Mesenchymal stem cell (in vitro differentiated cells and primary cell): ENCODE measurements around the gene SRPK2.
"Not testable (repeated sequence)": the region's sequence is repeated elsewhere in the genome, so short reads cannot be mapped to it uniquely, and the experiment has no call there.

ENCODE experiments used
- DNase-seq: peaks from one replicate; pipeline ENCODE4 v3.0.0-alpha.2; 2013
- H2AFZ ChIP-seq: one replicate; pipeline ENCODE4 v1.6.1; 2013; ENCODE audit warnings: low read depth, mild to moderate bottlenecking, control low read depth, inconsistent platforms, low read length, moderate library complexity
- H2AK5ac ChIP-seq: 2 replicates; pipeline ENCODE4 v1.6.1; 2013; ENCODE audit warnings: low read length, moderate library complexity, mild to moderate bottlenecking, inconsistent platforms; ENCODE audit not compliant: severe bottlenecking
- H2BK120ac ChIP-seq: one replicate; pipeline ENCODE4 v1.6.1; 2013; ENCODE audit warnings: low read depth, mild to moderate bottlenecking, inconsistent platforms, low read length, moderate library complexity
- H2BK12ac ChIP-seq, 2 experiments: one replicate each; pipeline ENCODE4 v1.6.1; 2013; ENCODE audit warnings: inconsistent platforms in 2 of 2, low read length in 2 of 2, mild to moderate bottlenecking in 2 of 2, moderate library complexity in 2 of 2, control low read depth in 1 of 2
- H2BK15ac ChIP-seq: one replicate; pipeline ENCODE4 v1.6.1; 2013; ENCODE audit warnings: mild to moderate bottlenecking, low read depth, inconsistent platforms; ENCODE audit not compliant: poor library complexity, severe bottlenecking
- H2BK5ac ChIP-seq: 2 replicates; pipeline ENCODE4 v1.6.1; 2013; ENCODE audit warnings: low read depth, mild to moderate bottlenecking, low read length, control low read depth, inconsistent platforms; ENCODE audit not compliant: poor library complexity, severe bottlenecking
- H3K14ac ChIP-seq, 2 experiments: one replicate each; pipeline ENCODE4 v1.6.1; 2013; ENCODE audit warnings: inconsistent platforms in 2 of 2, low read length in 2 of 2, control low read depth in 1 of 2, mild to moderate bottlenecking in 1 of 2, moderate library complexity in 1 of 2
- H3K18ac ChIP-seq, 2 experiments: one replicate each; pipeline ENCODE4 v1.6.1; 2013; ENCODE audit warnings: inconsistent platforms in 2 of 2, low read length in 2 of 2, control low read depth in 1 of 2, low read depth in 1 of 2, mild to moderate bottlenecking in 1 of 2
- H3K23ac ChIP-seq, 2 experiments: one replicate each; pipeline ENCODE4 v1.6.1; 2013; ENCODE audit warnings: inconsistent platforms in 2 of 2, low read length in 2 of 2, mild to moderate bottlenecking in 2 of 2, moderate library complexity in 2 of 2, control low read depth in 1 of 2
- H3K27ac ChIP-seq: 2 replicates; pipeline ENCODE4 v1.5.1; 2013; ENCODE audit warnings: mild to moderate bottlenecking, moderate library complexity, low read length, control low read depth, inconsistent platforms; ENCODE audit not compliant: poor library complexity, severe bottlenecking
- H3K27me3 ChIP-seq, 2 experiments: 2 replicates each; pipeline versions ENCODE4 v1.6.1 to v1.7.0; 2013; ENCODE audit warnings: low read length in 2 of 2, mild to moderate bottlenecking in 2 of 2, moderate library complexity in 2 of 2, control low read depth in 1 of 2, inconsistent platforms in 1 of 2; ENCODE audit not compliant: control insufficient read depth in 1 of 2, insufficient read depth in 1 of 2
- H3K36me3 ChIP-seq, 2 experiments: 2 replicates each; pipeline versions ENCODE4 v1.6.1 to v1.7.0; 2013; ENCODE audit warnings: low read length in 2 of 2, control low read depth in 1 of 2, inconsistent platforms in 1 of 2, low read depth in 1 of 2, mild to moderate bottlenecking in 1 of 2; ENCODE audit not compliant: insufficient read depth in 2 of 2, control insufficient read depth in 1 of 2
- H3K4ac ChIP-seq, 2 experiments: one replicate each; pipeline ENCODE4 v1.6.1; 2013; ENCODE audit warnings: inconsistent platforms in 2 of 2, low read length in 2 of 2, mild to moderate bottlenecking in 2 of 2, moderate library complexity in 2 of 2, control low read depth in 1 of 2, low read depth in 1 of 2
- H3K4me1 ChIP-seq: 2 replicates; pipeline ENCODE4 v1.6.1; 2013; ENCODE audit warnings: low read depth, low read length, control low read depth; ENCODE audit not compliant: control insufficient read depth, insufficient read depth
- H3K4me2 ChIP-seq: 2 replicates; pipeline ENCODE4 v1.6.1; 2013; ENCODE audit warnings: low read length, mild to moderate bottlenecking, inconsistent platforms; ENCODE audit not compliant: poor library complexity, severe bottlenecking
- H3K4me3 ChIP-seq, 2 experiments: 2 replicates each; pipeline versions ENCODE4 v1.5.1 to v1.7.0; 2013; ENCODE audit warnings: low read length in 2 of 2, mild to moderate bottlenecking in 2 of 2, control low read depth in 1 of 2, low read depth in 1 of 2; ENCODE audit not compliant: insufficient read depth in 1 of 2
- H3K79me1 ChIP-seq: replicated peaks from 2 replicates; pipeline ENCODE4 v1.6.1; 2013; ENCODE audit warnings: mild to moderate bottlenecking, control low read depth, low read length, inconsistent platforms; ENCODE audit not compliant: poor library complexity, severe bottlenecking
- H3K9ac ChIP-seq: 2 replicates; pipeline ENCODE4 v1.7.0; 2013; ENCODE audit warnings: mild to moderate bottlenecking, low read length, moderate library complexity
- H3K9me3 ChIP-seq: 2 replicates; pipeline ENCODE4 v1.7.0; 2013; ENCODE audit warnings: mild to moderate bottlenecking, low read length; ENCODE audit not compliant: control insufficient read depth
- H4K8ac ChIP-seq: one replicate; pipeline ENCODE4 v1.6.1; 2013; ENCODE audit warnings: inconsistent platforms, mild to moderate bottlenecking, low read length, moderate library complexity
- H4K91ac ChIP-seq: one replicate; pipeline ENCODE4 v1.6.1; 2013; ENCODE audit warnings: mild to moderate bottlenecking, low read length, inconsistent platforms
- WGBS: methylation state at CpG from one replicate; pipeline ENCODE4 v1.1.7; 2013; ENCODE audit warnings: mixed read lengths; 5-methylcytosine and 5-hydroxymethylcytosine counted together

The SRPK2 gene

GRCh38 chr7:105198223-105198622 is 190.5 kb downstream of the SRPK2 start:
- DNase-seq: peak; percentile 92
- H4K91ac ChIP-seq: no peak overlapping the region
- H3K27ac ChIP-seq: peak overlapping the region; percentile 49
- peaks cover 22% of the 10 kb centered on the region for H3K79me1 ChIP-seq
- H2AK5ac ChIP-seq: no peak overlapping the region
- H2BK12ac ChIP-seq: no peak overlapping the region
- H3K4ac ChIP-seq: no peak overlapping the region
- H2BK5ac ChIP-seq: no peak overlapping the region
- 8% methylated on average over 2 of the region's 2 CpGs for WGBS
- peaks cover 6 to 40% of the 10 kb centered on the region in 2 experiments for H3K36me3 ChIP-seq
- no peak overlapping the region for H3K14ac ChIP-seq
- no peaks in the 10 kb centered on the region for H3K27me3 ChIP-seq
- H3K4me1 ChIP-seq: peaks cover 8% of the 10 kb centered on the region
- H3K18ac ChIP-seq: no peak overlapping the region
- no peaks in the 10 kb centered on the region for H3K9me3 ChIP-seq
- peak overlapping the region; percentile 9 for H3K9ac ChIP-seq
- H2AFZ ChIP-seq: no peak overlapping the region
- no peak overlapping the region for H3K4me2 ChIP-seq
- no peak overlapping the region for H2BK120ac ChIP-seq
- no peak overlapping the region for H3K4me3 ChIP-seq
- H3K23ac ChIP-seq: no peak overlapping the region
- no peak overlapping the region for H2BK15ac ChIP-seq
- H4K8ac ChIP-seq: no peak overlapping the region

GRCh38 chr7:105196473-105196872 is 192.2 kb downstream of the SRPK2 start:
- Histone ChIP-seq H2BK5ac (no peak overlapping the region), H3K4me2 (no peak overlapping the region), H2AFZ (no peak overlapping the region), H3K23ac (no peak overlapping the region), H4K8ac (no peak overlapping the region), H2BK12ac (no peak overlapping the region), H2BK15ac (no peak overlapping the region), H3K9ac (no peak overlapping the region), H2AK5ac (no peak overlapping the region), H2BK120ac (no peak overlapping the region), H3K4me1 (peaks cover 6% of the 10 kb centered on the region), H3K27ac (no peak overlapping the region), H3K9me3 (no peaks in the 10 kb centered on the region), H3K36me3 (peaks cover under 1 to 24% of the 10 kb centered on the region in 2 experiments), H3K4me3 (no peak overlapping the region), H4K91ac (no peak overlapping the region), H3K79me1 (peaks cover 19% of the 10 kb centered on the region), H3K14ac (no peak overlapping the region), H3K18ac (no peak overlapping the region), H3K4ac (no peak overlapping the region), H3K27me3 (no peaks in the 10 kb centered on the region)
- WGBS: 77% methylated on average over 5 of the region's 7 CpGs
- DNase-seq: no peak

GRCh38 chr7:105195891-105196290 is 192.8 kb downstream of the SRPK2 start:
- no peak for DNase-seq
- no peak overlapping the region for H2BK12ac ChIP-seq
- WGBS: 100% methylated on average over 1 of the region's 1 CpG

GRCh38 chr7:105194959-105195358 is 193.8 kb downstream of the SRPK2 start:
- H3K9ac ChIP-seq, H3K4me3 ChIP-seq, H2BK12ac ChIP-seq, H3K27ac ChIP-seq, H4K91ac ChIP-seq, H2AFZ ChIP-seq, H3K14ac ChIP-seq, H2BK5ac ChIP-seq, H3K4me2 ChIP-seq, H3K18ac ChIP-seq, DNase-seq, H4K8ac ChIP-seq, H3K9me3 ChIP-seq, H3K23ac ChIP-seq, H2BK120ac ChIP-seq, H3K4ac ChIP-seq, H3K4me1 ChIP-seq, H2BK15ac ChIP-seq, H2AK5ac ChIP-seq, H3K27me3 ChIP-seq: not testable (repeated sequence)
- peaks cover 0 to 11% of the 10 kb centered on the region in 2 experiments for H3K36me3 ChIP-seq
- 99% methylated on average over 14 of the region's 16 CpGs for WGBS
- peaks cover 20% of the 10 kb centered on the region for H3K79me1 ChIP-seq

More at GRCh38 chr7:105195891-105196290, 192.8 kb downstream of the SRPK2 start:
- H3K4me2 ChIP-seq: no peak overlapping the region
- peaks cover 22% of the 10 kb centered on the region for H3K79me1 ChIP-seq
- no peak overlapping the region for H3K23ac ChIP-seq
- no peak overlapping the region for H3K18ac ChIP-seq
- H3K14ac ChIP-seq: no peak overlapping the region
- H4K8ac ChIP-seq: no peak overlapping the region
- H3K4me1 ChIP-seq: peaks cover 6% of the 10 kb centered on the region
- no peak overlapping the region for H2BK5ac ChIP-seq
- no peak overlapping the region for H2BK15ac ChIP-seq
- H3K4ac ChIP-seq: no peak overlapping the region
- no peak overlapping the region for H3K4me3 ChIP-seq
- H3K9me3 ChIP-seq: no peaks in the 10 kb centered on the region
- no peak overlapping the region for H3K9ac ChIP-seq
- no peak overlapping the region for H2AK5ac ChIP-seq
- H2BK120ac ChIP-seq: no peak overlapping the region
- H3K27ac ChIP-seq: no peak overlapping the region
- no peaks in the 10 kb centered on the region for H3K27me3 ChIP-seq
- no peak overlapping the region for H2AFZ ChIP-seq
- no peak overlapping the region for H4K91ac ChIP-seq
- peaks cover 0 to 18% of the 10 kb centered on the region in 2 experiments for H3K36me3 ChIP-seq
